NCI-H2107 treated with DMSO at 0.1 percent for 48 hours (cell line): ENCODE measurements around the gene ATP13A4.
A peak's percentile ranks its signal among the peaks of the same experiment; 100 is the strongest.

Source experiments
- DNase-seq: peaks from one replicate; lab custom pipeline; 2025; ENCODE audit not compliant: unreplicated experiment; lab: John Stamatoyannopoulos, UW

ATP13A4 gene

GRCh38 chr3:193400304-193400703 lies 154.4 kb downstream of the ATP13A4 start:
- no peak for DNase-seq

DNA sequence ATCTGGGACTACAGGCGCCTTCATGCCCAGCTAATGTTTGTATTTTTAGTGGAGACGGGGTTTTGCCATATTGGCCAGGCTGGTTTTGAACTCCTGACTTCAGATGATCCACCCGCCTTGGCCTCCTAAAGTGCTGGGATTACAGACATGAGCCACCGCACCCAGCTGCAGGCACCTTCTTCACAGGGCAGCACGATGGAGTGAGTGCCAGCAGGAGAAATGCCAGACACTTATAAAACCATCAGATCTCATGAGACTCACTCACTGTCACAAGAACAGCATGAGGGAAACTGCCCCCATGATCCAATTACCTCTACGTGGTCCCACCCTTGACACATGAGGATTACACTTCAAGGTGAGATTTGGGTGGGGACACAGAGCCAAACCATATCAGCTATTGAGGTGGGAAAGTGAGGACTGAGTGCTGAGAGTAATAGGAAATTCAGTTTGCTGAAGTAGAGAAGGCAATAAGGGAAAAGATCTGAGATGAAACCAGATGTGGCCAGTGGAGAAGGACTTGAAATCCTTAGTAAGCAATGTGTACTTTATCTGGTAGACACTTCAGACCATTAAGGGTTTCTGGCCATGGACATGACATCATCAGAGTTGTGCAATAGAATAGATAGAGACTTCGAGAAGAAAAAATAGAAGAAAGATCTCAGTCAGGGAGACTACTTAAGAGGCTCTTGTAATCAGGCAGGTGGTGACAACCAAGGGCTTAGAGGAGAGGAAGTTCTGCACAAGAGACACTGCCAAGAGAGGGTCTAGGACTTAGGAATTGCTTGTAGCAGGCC lies 158.0 kb downstream of the ATP13A4 start:
- no peak for DNase-seq

DNA sequence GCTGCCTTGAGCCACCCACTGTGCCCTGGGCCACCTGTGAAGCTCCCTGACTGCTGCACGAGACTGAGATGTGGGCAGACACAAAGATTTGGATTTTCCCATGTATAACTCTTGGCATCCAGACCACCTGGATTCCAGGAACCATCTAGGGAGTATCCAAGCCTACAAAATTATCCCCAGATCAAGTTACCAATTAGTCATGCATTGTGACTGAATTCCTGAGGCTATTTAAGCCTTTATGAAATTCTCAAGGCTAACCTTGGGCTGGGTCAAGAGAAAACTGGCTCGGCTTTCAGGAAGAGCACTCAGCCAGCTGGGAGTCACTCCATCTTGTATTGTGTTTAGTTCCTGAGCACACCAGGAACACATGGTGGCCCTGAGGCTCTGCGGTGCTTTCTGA lies 162.8 kb downstream of the ATP13A4 start:
- DNase-seq = peak; percentile 49

- peak; percentile 96 for DNase-seq
These were observed 165.4 kb downstream of the ATP13A4 start for GRCh38 chr3:193389335-193389734.

DNA sequence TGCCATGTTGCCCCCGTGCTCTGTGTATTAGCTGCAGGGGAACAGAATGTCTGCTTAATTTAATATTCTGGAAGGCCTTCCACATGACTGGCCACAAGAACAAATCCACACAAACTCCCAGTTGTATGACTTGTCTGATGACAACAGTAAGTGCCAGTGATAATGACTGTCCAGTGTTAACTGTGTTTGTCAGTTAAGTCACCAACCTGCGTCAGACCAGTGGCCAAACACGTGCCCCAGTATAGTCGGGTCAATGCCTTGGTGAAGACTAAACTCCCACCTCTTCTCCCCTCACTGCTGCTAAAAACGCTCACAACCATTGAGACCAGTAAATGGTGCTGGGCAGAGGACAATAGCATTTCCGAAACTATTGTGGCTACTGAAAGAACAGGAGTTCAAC lies 166.3 kb downstream of the ATP13A4 start:
- DNase-seq = no peak

DNA sequence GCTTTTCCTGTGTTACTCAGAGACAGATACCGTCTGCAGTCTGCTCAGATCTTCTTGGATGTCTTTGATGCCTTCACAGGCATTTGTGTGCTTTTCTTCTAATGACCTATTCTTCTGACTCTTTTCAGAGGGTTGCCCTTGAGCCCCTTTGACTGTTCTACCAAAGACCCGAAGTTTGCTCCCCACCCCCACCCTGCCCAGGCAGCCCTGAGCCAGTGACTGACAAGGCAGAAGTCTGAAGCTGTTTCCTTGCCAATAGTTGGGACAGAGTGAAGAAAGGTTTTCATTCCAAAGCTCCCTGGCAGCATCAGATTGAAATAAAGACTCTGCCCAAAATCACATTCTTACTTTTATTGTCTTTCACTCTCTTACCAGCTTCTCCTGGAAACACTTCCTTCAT lies 167.1 kb downstream of the ATP13A4 start:
- DNase-seq = no peak

GRCh38 chr3:193378706-193379105 lies 176.0 kb downstream of the ATP13A4 start, which contains the start of gene ATP13A5:
TSS of gene ATP13A5 (minus strand) at chr3:193378753. CDS start at chr3:193378725, 28 bp downstream.
- DNase-seq = no peak

GRCh38 chr3:193377591-193377990 lies 177.1 kb downstream of the ATP13A4 start:
- no peak for DNase-seq

GRCh38 chr3:193375614-193376013 lies 179.1 kb downstream of the ATP13A4 start:
- DNase-seq = no peak

DNA sequence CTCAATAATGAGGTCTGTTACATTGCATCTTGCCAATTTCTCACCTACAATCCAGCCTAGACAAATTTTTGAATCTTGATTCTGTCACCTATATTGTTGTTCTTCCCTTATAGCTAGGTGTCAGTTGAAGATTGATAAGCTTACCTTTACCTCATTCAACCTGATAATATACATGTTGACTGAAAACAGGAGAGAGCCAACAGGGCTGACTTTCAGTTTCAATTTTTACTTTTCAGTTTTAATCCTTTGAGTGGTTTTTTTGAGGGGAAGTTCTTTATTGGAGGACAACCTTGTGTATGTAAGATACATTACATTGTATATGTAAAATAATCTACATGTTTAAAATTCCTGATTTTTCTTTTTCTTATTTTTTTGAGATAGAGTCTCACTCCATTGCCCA lies 181.9 kb downstream of the ATP13A4 start:
- no peak for DNase-seq

- DNase-seq = no peak
These were observed 186.8 kb downstream of the ATP13A4 start for GRCh38 chr3:193367868-193368267.

GRCh38 chr3:193357291-193357690 lies 197.4 kb downstream of the ATP13A4 start:
- no peak for DNase-seq

DNA sequence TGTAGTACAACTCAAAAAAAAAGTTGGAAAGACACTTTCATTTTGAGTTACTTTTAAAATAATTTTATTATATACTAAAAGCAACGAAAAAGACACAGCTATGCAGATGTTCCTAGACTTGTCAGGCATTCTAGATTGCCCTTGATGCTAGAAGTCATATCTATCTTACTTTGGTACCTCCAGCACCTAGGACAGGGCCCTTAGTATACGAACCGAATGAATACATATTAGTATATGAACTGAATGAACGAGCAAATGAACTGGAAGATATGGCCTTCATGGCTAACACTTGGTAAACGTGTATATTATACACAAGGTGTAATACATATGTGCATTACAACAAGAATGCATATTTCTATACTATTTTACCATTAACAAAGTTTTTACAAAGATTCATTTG lies 200.3 kb downstream of the ATP13A4 start:
- DNase-seq = no peak
